NCI-H187 (cell line): ENCODE results near the gene MPRIP.
"Not testable (repeated sequence)": the region's sequence is repeated elsewhere in the genome, so short reads cannot be mapped to it uniquely, and the experiment has no call there.

Experiments used
- DNase-seq, 2 experiments: peaks; one replicate each; lab custom pipeline; 2025; lab: John Stamatoyannopoulos, UW

Gene MPRIP

GRCh38 chr17:17013828-17014747 is 28.2 kb upstream of the MPRIP start:
- not testable (repeated sequence) for DNase-seq

- not testable (repeated sequence) for DNase-seq
These were observed 27.5 kb upstream of the MPRIP start for GRCh38 chr17:17014748-17015124.

- no peak for DNase-seq
These were observed 27.0 kb upstream of the MPRIP start for GRCh38 chr17:17015230-17015629.

GRCh38 chr17:17016199-17017197 is 25.8 kb upstream of the MPRIP start:
- not testable (repeated sequence) for DNase-seq

- no peak for DNase-seq
These were observed 24.8 kb upstream of the MPRIP start for GRCh38 chr17:17017343-17018014.

- DNase-seq: no peak
These were observed 24.2 kb upstream of the MPRIP start for GRCh38 chr17:17018021-17018441.

- DNase-seq: no peak
These were observed 23.4 kb upstream of the MPRIP start for GRCh38 chr17:17018612-17019429.

GRCh38 chr17:17019430-17019762 is 22.9 kb upstream of the MPRIP start:
- DNase-seq: no peak

GRCh38 chr17:17019891-17020456 is 22.3 kb upstream of the MPRIP start:
- no peak for DNase-seq

GRCh38 chr17:17020821-17021193 is 21.4 kb upstream of the MPRIP start:
- no peak for DNase-seq

GRCh38 chr17:17021194-17021863 is 20.9 kb upstream of the MPRIP start:
- no peak for DNase-seq

- no peak for DNase-seq
These were observed 20.2 kb upstream of the MPRIP start for GRCh38 chr17:17022011-17022410.

- no peak for DNase-seq
These were observed 19.8 kb upstream of the MPRIP start for GRCh38 chr17:17022456-17022855.

- no peak for DNase-seq
These were observed 17.4 kb upstream of the MPRIP start for GRCh38 chr17:17024778-17025300.

GRCh38 chr17:17025621-17026020 is 16.6 kb upstream of the MPRIP start:
- no peak for DNase-seq

GRCh38 chr17:17026163-17026562 is 16.1 kb upstream of the MPRIP start:
- DNase-seq: no peak

- no peak for DNase-seq
These were observed 14.7 kb upstream of the MPRIP start for GRCh38 chr17:17027442-17028058.

- no peak for DNase-seq
These were observed 14.0 kb upstream of the MPRIP start for GRCh38 chr17:17028059-17028877.
